ENCODE results near the gene CALML6.

The CALML6 gene

DNA sequence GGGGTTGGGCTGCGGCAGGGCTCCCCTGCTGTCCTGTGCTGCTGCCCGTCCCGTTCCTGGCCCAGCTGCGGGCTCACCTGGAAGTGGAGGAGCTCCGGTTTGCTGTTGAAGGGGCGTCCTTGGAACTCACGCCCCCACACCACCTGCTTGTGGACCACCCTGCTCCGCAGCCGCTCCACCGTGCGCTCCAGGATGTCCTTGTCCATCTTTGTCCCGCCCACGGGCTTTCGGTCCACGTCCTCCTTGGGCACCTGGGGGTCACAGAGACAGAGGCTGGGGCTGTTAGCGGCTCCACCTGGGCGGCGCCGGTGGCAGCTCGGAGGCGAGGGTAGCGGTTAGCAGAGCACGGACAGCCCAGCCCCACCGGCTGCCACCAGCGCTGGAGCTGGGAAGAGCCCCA is 49.8 kb downstream of the CALML6 start:
- no peak for DNase-seq (ENCODE audit: low read depth in 2 of 2, low spot score in 1 of 2)

DNA sequence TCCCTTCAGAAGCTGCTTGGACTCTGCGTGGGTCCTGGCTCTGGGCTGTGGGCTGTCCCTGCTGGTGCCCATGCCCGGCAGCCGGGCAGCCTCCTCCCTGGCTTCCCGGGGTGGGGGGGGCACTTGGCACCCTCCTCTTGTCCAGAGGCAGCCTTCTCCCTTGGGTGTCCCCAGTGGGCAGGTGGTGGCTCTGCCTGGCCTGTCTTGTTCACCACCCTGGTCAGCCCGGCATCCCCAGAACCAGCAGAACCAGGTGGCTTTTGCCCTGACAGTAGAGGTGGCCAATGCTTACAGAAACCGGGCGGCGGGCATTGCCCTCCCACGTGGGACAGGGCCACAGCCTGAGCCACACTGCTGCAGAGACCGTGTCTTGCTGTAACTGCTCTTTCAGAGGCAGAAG is 50.5 kb downstream of the CALML6 start:
- DNase-seq (ENCODE audit: low read depth in 2 of 2, low spot score in 1 of 2): no peak

DNA sequence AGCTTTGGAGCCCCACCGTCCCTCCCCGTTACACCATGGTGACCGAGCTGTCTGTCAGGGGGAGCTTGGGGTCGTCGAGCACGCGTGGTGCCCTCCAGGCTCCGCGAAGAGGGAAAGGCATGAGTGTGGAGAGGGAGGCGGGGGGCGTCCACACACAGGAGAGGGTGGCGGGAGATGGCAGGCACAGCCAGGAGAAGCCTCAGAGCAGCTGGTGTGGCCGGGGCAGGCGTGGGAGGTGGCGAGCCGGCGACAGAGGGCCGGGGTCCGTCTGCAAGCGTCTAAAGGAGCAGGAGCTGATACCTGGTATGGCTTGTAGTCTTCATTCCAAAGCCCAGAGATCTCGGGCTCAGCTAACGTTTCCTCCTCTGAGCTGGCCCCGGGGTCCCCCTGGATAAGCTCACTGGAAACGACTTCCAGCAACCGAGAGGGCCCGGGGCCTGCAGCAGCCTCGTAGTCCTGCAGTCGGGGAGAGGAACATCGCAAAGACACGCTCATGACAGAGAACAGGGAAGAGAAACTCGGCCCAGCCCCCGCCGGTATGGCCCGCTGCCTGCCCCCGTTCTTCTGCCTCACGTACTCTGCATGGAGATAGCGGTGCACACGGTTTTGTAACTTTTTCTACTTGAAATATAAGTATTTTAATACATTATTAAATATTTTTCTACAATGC is 51.1 kb downstream of the CALML6 start:
- DNase-seq (ENCODE audit: low read depth in 2 of 2, low spot score in 1 of 2): no peak
